Tibial nerve (tissue), 4 donors: ENCODE data around the gene PEDS1.

ENCODE experiments used
- EP300 ChIP-seq, 2 donors: sonication (generic); formaldehyde crosslinking; IDR thresholded peaks; one replicate each; pipeline ENCODE4 v1.6.1; 2017; ENCODE audit warnings: antibody characterized with exemption in 2 of 2, mild to moderate bottlenecking in 1 of 2
- POLR2A ChIP-seq, 2 donors: fragments of 450-650 bp; IDR thresholded peaks; one replicate each; pipeline ENCODE4 v1.6.1; 2017; ENCODE audit warnings: antibody characterized with exemption in 2 of 2, mild to moderate bottlenecking in 2 of 2, moderate library complexity in 2 of 2
- TF ChIP-seq, protein P1 (sequence below), 5 experiments: fragments of 200-600 bp in 3 of 5; fragments of 450-650 bp in 2 of 5; sonication (generic) in 3 of 5; IDR thresholded peaks; one replicate each; pipeline ENCODE4 v1.5.1; 2016 to 2019; ENCODE audit warnings: antibody characterized with exemption in 5 of 5, mild to moderate bottlenecking in 3 of 5, moderate library complexity in 2 of 5

DNA sequence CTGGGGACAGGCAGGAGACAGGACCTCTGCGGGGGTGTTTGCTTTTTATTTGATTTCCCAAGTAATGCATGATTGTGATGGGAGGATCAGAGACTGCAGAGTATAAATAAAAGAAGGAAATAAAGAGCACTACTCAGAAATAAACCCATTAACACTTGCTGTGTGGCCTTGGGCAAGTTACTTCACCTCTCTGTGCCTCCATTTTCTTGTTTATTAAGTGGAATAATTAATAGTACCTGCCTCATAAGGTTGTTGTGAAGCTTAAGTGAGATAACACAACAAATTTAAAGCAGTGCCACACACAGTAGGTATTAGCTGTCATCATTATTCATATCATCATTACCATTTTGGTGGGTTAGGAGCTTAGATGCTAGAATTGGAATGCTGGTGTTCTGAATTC lies 45.2 kb upstream of the PEDS1 start:
- TF ChIP-seq POLR2A (IDR thresholded peaks at IDR 0.05) (no peak), EP300 (IDR thresholded peaks at IDR 0.05) (no peak)
- TF ChIP-seq, protein P1, sequence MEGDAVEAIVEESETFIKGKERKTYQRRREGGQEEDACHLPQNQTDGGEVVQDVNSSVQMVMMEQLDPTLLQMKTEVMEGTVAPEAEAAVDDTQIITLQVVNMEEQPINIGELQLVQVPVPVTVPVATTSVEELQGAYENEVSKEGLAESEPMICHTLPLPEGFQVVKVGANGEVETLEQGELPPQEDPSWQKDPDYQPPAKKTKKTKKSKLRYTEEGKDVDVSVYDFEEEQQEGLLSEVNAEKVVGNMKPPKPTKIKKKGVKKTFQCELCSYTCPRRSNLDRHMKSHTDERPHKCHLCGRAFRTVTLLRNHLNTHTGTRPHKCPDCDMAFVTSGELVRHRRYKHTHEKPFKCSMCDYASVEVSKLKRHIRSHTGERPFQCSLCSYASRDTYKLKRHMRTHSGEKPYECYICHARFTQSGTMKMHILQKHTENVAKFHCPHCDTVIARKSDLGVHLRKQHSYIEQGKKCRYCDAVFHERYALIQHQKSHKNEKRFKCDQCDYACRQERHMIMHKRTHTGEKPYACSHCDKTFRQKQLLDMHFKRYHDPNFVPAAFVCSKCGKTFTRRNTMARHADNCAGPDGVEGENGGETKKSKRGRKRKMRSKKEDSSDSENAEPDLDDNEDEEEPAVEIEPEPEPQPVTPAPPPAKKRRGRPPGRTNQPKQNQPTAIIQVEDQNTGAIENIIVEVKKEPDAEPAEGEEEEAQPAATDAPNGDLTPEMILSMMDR (IDR thresholded peaks at IDR 0.05): no peak
